ENCODE data around the gene MACO1. TPM values are rescaled to one million over a fixed set of nuclear protein-coding genes. Genes with fewer than 3 reads are reported as not detected.
A peak's percentile ranks its signal among the peaks of the same experiment; 100 is the strongest.

MACO1 gene
- total RNA-seq, 8 experiments from 2014 or later: 13.2 to 57.1 (median 41.8) TPM

DNA sequence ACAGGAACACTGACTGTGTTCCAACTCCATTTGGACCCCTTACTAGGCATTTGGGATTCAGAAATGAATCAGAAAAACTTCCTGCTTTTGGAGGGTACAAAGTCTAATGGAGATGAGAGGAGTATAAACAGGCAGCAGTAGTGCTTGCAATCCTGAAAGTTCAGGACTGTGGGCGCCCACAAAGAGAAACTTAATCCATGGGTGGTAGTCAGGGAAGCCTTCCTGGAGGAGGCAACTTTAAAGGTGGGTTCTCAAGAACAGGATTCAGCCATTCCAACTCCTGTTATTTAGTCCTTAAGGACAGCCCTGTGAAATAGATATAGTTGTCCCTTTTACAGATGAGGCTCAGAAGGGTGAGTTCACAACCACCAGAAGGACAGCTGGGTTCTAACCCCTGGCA lies 110.7 kb downstream of the MACO1 start:
- H3K4me1 ChIP-seq (replicated peaks in 1 of 2): peaks cover 14 to 15% of the 10 kb centered on the region in 2 donors
- ATAC-seq (replicated peaks in 6 of 8): no peak
- in situ Hi-C loops (cut with MboI; ENCODE audit: low pct_unique_long_range_greater_than_20kb in 2 of 9, low sequenced_read_pairs in 9 of 9, unreplicated experiment in 9 of 9): no loop called here
- H3K27ac ChIP-seq: no peak overlapping the region
- no peak overlapping the region for H3K4me3 ChIP-seq
- WGBS, 10 experiments: 17 to 67% (median 42%) methylated on average over 1 of the region's 1 CpG; no CpG with 5 or more reads in 6 of the 10 experiments

GRCh38 chr1:25541889-25542658 lies 111.4 kb downstream of the MACO1 start:
- Histone ChIP-seq H3K4me3 (no peak overlapping the region), H3K4me1 (replicated peaks in 1 of 2) (peaks cover 12% of the 10 kb centered on the region in 2 donors), H3K27ac (no peak overlapping the region)
- WGBS, 10 experiments: 57 to 100% (median 82%) methylated on average over 1 to 8 of the region's 8 CpGs; no CpG with 5 or more reads in 2 of the 10 experiments
- no peak for ATAC-seq (replicated peaks in 6 of 8)
- in situ Hi-C loops (cut with MboI; ENCODE audit: low pct_unique_long_range_greater_than_20kb in 2 of 9, low sequenced_read_pairs in 9 of 9, unreplicated experiment in 9 of 9): no loop called here

DNA sequence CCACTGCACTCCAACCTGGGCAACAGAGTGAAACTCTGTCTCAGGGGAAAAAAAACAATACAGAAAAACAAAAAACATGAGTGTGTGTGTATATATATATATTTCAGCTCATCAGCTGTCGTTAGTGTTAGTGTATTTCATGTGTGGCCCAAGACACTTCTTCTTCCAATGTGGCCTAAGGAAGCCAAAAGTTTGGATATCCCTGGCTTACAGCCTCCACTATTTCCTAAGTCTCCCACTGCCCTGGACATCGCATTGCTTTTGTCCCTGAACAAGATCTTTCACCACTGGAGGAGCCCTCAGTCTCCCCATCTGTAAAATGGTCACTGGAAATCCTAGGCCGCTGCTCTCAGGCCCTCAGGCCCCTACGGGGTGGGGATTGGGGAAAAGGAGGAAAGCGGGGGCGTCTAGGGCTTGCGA lies 112.3 kb downstream of the MACO1 start:
- peak overlapping the region; percentile 35 to 55 (median 43) for H3K4me3 ChIP-seq
- ATAC-seq (replicated peaks in 6 of 8): no peak
- in situ Hi-C loops (cut with MboI; ENCODE audit: low pct_unique_long_range_greater_than_20kb in 2 of 9, low sequenced_read_pairs in 9 of 9, unreplicated experiment in 9 of 9): no loop called here

GRCh38 chr1:25543425-25544242 lies 112.9 kb downstream of the MACO1 start, which contains the start of gene LDLRAP1:
Gene LDLRAP1 (plus strand): TSS chr1:25543606. CDS start chr1:25543699, 93 bp downstream.
- H3K4me1 ChIP-seq (replicated peaks in 1 of 2): peaks cover 4 to 5% of the 10 kb centered on the region in 2 donors
- in situ Hi-C loops (cut with MboI; ENCODE audit: low pct_unique_long_range_greater_than_20kb in 2 of 9, low sequenced_read_pairs in 9 of 9, unreplicated experiment in 9 of 9): no loop called here
- 0% methylated on average over 5 of the region's 99 CpGs; no CpG with 5 or more reads in 9 of the 10 experiments for WGBS, 10 experiments

More for the DNA sequence above, 112.3 kb downstream of the MACO1 start:
- Histone ChIP-seq H3K27ac (no peak overlapping the region), H3K4me1 (replicated peaks in 1 of 2) (peaks cover 4 to 5% of the 10 kb centered on the region in 2 donors)
- 24 to 88% (median 45%) methylated on average over 1 to 3 of the region's 7 CpGs; no CpG with 5 or more reads in 4 of the 10 experiments for WGBS, 10 experiments

DNA sequence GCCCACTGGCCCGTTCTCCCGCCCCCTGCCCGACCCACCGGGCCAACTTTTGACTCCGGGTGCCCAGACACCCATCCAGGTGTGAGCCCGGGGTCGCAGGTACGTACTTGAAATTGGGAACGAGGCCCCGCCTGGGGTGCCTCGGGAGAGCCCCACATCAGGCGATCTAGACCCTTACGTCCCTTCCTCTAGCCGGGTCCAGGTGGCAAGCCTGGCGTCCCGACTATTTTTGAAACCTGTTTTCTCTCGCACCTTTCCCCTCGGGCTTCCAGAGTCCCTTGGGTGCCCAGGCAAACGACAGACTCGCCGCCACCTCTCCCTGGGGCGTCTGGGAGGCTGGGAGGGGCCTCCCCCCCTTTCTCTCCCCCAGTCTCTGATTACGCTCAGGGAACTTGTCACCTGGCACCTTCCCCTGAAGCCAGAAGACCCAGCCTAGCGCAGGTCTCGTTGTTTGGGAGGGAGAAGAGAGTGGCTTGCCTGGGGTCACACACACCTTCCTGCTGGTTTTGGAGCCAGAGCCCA lies 113.6 kb downstream of the MACO1 start:
- H3K4me1 ChIP-seq (replicated peaks in 1 of 2): peaks cover 4 to 9% of the 10 kb centered on the region in 2 donors
- no peak for ATAC-seq (replicated peaks in 6 of 8)
- H3K27ac ChIP-seq: no peak overlapping the region
- in situ Hi-C loops (cut with MboI; ENCODE audit: low pct_unique_long_range_greater_than_20kb in 2 of 9, low sequenced_read_pairs in 9 of 9, unreplicated experiment in 9 of 9): no loop called here
- 0 to 51% (median 20%) methylated on average over 1 to 12 of the region's 25 CpGs; no CpG with 5 or more reads in 5 of the 10 experiments for WGBS, 10 experiments
- H3K4me3 ChIP-seq: peak overlapping the region in 4 of 5 donors; percentile 38 to 55 (median 44)

More at GRCh38 chr1:25543425-25544242, 112.9 kb downstream of the MACO1 start, which contains the start of gene LDLRAP1:
- ATAC-seq (replicated peaks in 6 of 8): peak; percentile 79 to 92 (median 82)
- Histone ChIP-seq H3K27ac (no peak within 1 kb of the TSS), H3K4me3 (peak within 1 kb of the TSS; percentile 35 to 55 (median 43))

- WGBS, 10 experiments: 20 to 100% (median 83%) methylated on average over 1 to 3 of the region's 6 CpGs; no CpG with 5 or more reads in 6 of the 10 experiments
- Histone ChIP-seq H3K27ac (no peak overlapping the region), H3K4me3 (no peak overlapping the region), H3K4me1 (replicated peaks in 1 of 2) (peaks cover 8 to 14% of the 10 kb centered on the region in 2 donors)
- peak in 1 of 8 experiments; percentile 2 for ATAC-seq (replicated peaks in 6 of 8)
- in situ Hi-C loops (cut with MboI; ENCODE audit: low pct_unique_long_range_greater_than_20kb in 2 of 9, low sequenced_read_pairs in 9 of 9, unreplicated experiment in 9 of 9): no loop called here
Observed at GRCh38 chr1:25544819-25545218, 114.1 kb downstream of the MACO1 start.

DNA sequence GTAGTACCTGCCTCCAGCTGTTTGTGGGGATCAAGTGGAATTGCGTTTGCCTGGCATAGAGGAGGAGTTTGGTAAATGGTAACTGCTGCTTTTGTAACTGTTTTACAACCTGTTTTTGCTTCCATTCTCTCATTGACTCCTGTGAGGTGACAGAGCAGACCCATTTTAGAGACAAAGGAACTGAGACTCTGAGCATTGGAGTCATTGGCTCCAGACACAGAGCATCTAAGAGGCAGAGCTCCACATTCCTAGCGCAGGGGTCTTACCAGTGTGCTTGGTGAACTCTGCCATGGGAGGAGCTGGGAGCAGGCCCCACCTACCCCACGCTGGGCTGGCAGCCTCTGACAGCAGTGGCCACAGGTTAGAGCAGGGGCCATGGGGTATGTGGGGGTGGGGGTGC lies 115.1 kb downstream of the MACO1 start:
- no peak for ATAC-seq (replicated peaks in 6 of 8)
- 0 to 100% (median 83%) methylated on average over 1 to 3 of the region's 3 CpGs; no CpG with 5 or more reads in 5 of the 10 experiments for WGBS, 10 experiments
- no peak overlapping the region for H3K27ac ChIP-seq
- in situ Hi-C loops (cut with MboI; ENCODE audit: low pct_unique_long_range_greater_than_20kb in 2 of 9, low sequenced_read_pairs in 9 of 9, unreplicated experiment in 9 of 9): no loop called here
- H3K4me3 ChIP-seq: no peak overlapping the region
- peaks cover 11 to 14% of the 10 kb centered on the region in 2 donors for H3K4me1 ChIP-seq (replicated peaks in 1 of 2)

GRCh38 chr1:25546193-25546592 lies 115.5 kb downstream of the MACO1 start:
- in situ Hi-C loops (cut with MboI; ENCODE audit: low pct_unique_long_range_greater_than_20kb in 2 of 9, low sequenced_read_pairs in 9 of 9, unreplicated experiment in 9 of 9): no loop called here
- no peak overlapping the region for H3K4me3 ChIP-seq
- 67 to 100% methylated on average over 1 of the region's 1 CpG; no CpG with 5 or more reads in 8 of the 10 experiments for WGBS, 10 experiments
- no peak overlapping the region for H3K27ac ChIP-seq
- no peak for ATAC-seq (replicated peaks in 6 of 8)
- H3K4me1 ChIP-seq (replicated peaks in 1 of 2): peaks cover 11 to 14% of the 10 kb centered on the region in 2 donors

DNA sequence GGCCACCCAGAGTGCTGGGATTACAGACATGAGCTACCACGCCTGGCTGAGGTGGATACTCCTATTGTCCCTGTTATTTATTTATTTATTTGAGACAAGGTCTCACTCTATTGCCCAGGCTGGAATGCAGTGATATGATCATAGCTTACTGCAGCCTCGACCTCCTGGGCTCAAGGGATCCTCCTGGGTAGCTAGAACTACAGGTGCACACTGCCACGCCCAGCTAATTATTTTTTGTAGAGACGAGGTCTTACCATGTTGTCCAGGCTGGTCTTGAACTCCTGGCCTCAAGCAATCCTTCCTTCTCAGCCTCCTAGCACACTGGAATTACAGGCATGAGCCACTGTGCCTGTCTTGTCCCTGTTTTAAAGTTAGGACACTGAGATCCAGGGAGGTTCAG lies 117.9 kb downstream of the MACO1 start:
- Histone ChIP-seq H3K4me3 (no peak overlapping the region), H3K4me1 (replicated peaks in 1 of 2) (peaks cover 11 to 14% of the 10 kb centered on the region in 2 donors), H3K27ac (no peak overlapping the region)
- in situ Hi-C loops (cut with MboI; ENCODE audit: low pct_unique_long_range_greater_than_20kb in 2 of 9, low sequenced_read_pairs in 9 of 9, unreplicated experiment in 9 of 9): no loop called here
- WGBS, 10 experiments: 76 to 93% (median 81%) methylated on average over 1 to 4 of the region's 4 CpGs; no CpG with 5 or more reads in 4 of the 10 experiments
- ATAC-seq (replicated peaks in 6 of 8): no peak

GRCh38 chr1:25549273-25550154 lies 118.8 kb downstream of the MACO1 start:
- in situ Hi-C loops (cut with MboI; ENCODE audit: low pct_unique_long_range_greater_than_20kb in 2 of 9, low sequenced_read_pairs in 9 of 9, unreplicated experiment in 9 of 9): no loop called here
- Histone ChIP-seq H3K4me1 (replicated peaks in 1 of 2) (peaks cover 7 to 9% of the 10 kb centered on the region in 2 donors), H3K4me3 (no peak overlapping the region), H3K27ac (peak overlapping the region in 1 of 2 donors; percentile 21)
- peak; percentile 48 to 87 (median 84) for ATAC-seq (replicated peaks in 6 of 8)
- WGBS, 10 experiments: 13 to 100% (median 79%) methylated on average over 1 to 16 of the region's 19 CpGs; no CpG with 5 or more reads in 2 of the 10 experiments
